Thyroid gland (tissue), 4 donors: ENCODE data around the gene FAM193A.

Source experiments
- CTCF ChIP-seq, 6 experiments: fragments of 200-600 bp in 3 of 6; fragments of 450-650 bp in 3 of 6; sonication (generic) in 3 of 6; IDR thresholded peaks; one replicate each; pipeline ENCODE4 v1.5.1; 2016 to 2019; ENCODE audit warnings: antibody characterized with exemption in 6 of 6, mild to moderate bottlenecking in 2 of 6, inconsistent platforms in 1 of 6, moderate library complexity in 1 of 6
- POLR2A ChIP-seq, 2 donors: fragments of 450-650 bp; IDR thresholded peaks; one replicate each; pipeline ENCODE4 v1.6.1; 2017; ENCODE audit warnings: antibody characterized with exemption in 2 of 2, mild to moderate bottlenecking in 2 of 2, moderate library complexity in 1 of 2

GRCh38 chr4:2489841-2490552 is 46.5 kb upstream of the FAM193A start:
- TF ChIP-seq CTCF (IDR thresholded peaks at IDR 0.05) (no peak), POLR2A (IDR thresholded peaks at IDR 0.05) (no peak)
